ENCODE data around the gene FBN2. TPM values are rescaled to one million over a fixed set of nuclear protein-coding genes. Genes with fewer than 3 reads are reported as not detected.
A peak's percentile ranks its signal among the peaks of the same experiment; 100 is the strongest.

FBN2 gene
- total RNA-seq, 6 experiments from 2014 or later, result 174 to 272 (median 186) TPM

GRCh38 chr5:128534726-128535125 is 3.3 kb downstream of the FBN2 start:
- no peak overlapping the region for H3K27ac Mint-ChIP-seq
- peaks cover 53% of the 10 kb centered on the region for H3K4me1 Mint-ChIP-seq (ENCODE audit: low read depth)
- no peak for TF ChIP-seq CTCF (IDR thresholded peaks at IDR 0.05)
- peak overlapping the region; percentile 95 for H3K4me3 Mint-ChIP-seq
- peaks cover 31% of the 10 kb centered on the region for H3K36me3 Mint-ChIP-seq (ENCODE audit: low read depth)
- DNase-seq, result no peak
- H3K9me3 Mint-ChIP-seq, result peaks cover 6% of the 10 kb centered on the region; the same call in 1 of the 2 replicates
- H3K27me3 Mint-ChIP-seq (ENCODE audit: insufficient read depth), result no peaks in the 10 kb centered on the region

GRCh38 chr5:128532776-128533175 is 5.3 kb downstream of the FBN2 start:
- Mint-ChIP-seq H3K4me3 (no peak overlapping the region), H3K9me3 (peaks cover 6% of the 10 kb centered on the region; the same call in 1 of the 2 replicates), H3K36me3 (ENCODE audit: low read depth) (peaks cover 40% of the 10 kb centered on the region), H3K27ac (no peak overlapping the region), H3K27me3 (ENCODE audit: insufficient read depth) (no peaks in the 10 kb centered on the region), H3K4me1 (ENCODE audit: low read depth) (peaks cover 65% of the 10 kb centered on the region)
- no peak for TF ChIP-seq CTCF (IDR thresholded peaks at IDR 0.05)
- no peak for DNase-seq

- Mint-ChIP-seq H3K4me1 (ENCODE audit: low read depth) (peaks cover 70% of the 10 kb centered on the region), H3K27me3 (ENCODE audit: insufficient read depth) (no peaks in the 10 kb centered on the region), H3K36me3 (ENCODE audit: low read depth) (peaks cover 43% of the 10 kb centered on the region), H3K4me3 (no peak overlapping the region), H3K9me3 (peaks cover 6% of the 10 kb centered on the region; the same call in 1 of the 2 replicates), H3K27ac (no peak overlapping the region)
- DNase-seq, result no peak
- TF ChIP-seq CTCF (IDR thresholded peaks at IDR 0.05), result no peak
Measured at GRCh38 chr5:128532127-128532526, 5.9 kb downstream of the FBN2 start.

DNA sequence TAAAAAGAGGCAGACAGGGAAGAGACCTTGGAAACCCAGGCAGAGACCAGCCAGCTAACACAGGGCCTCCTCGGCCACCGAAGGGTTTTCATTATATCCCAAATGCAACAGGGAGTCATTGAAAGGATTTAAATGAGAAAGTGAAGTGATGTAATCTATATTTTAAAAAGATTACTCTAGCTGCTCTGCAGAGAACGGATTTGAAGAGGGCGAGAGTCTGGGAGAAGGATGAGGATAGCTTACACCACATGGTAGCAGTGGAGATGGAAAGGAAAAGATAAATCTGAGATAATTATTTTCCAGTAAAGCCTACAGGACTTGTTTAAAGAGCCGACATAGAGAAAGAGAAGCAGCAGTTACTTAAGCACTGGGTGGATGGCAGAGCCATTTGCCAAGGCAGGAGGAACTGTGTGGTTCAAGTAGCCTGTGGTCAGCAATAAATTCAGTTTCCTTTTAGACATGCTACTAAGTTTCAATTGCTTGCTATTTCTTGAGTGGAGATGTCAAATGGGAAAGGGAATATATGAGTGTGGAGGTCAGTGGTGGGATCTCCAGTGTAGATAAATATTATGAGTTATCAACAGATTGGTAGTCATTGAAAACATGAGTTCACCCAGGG is 9.3 kb downstream of the FBN2 start:
- Mint-ChIP-seq H3K36me3 (ENCODE audit: low read depth) (peaks cover 38% of the 10 kb centered on the region), H3K4me1 (ENCODE audit: low read depth) (peaks cover 49% of the 10 kb centered on the region; the same call in 1 of the 2 replicates), H3K27ac (no peak overlapping the region), H3K4me3 (no peak overlapping the region), H3K27me3 (ENCODE audit: insufficient read depth) (no peaks in the 10 kb centered on the region), H3K9me3 (no peaks in the 10 kb centered on the region; the same call in 1 of the 2 replicates)
- no peak for DNase-seq
- no peak for TF ChIP-seq CTCF (IDR thresholded peaks at IDR 0.05)

GRCh38 chr5:128528126-128528525 is 9.9 kb downstream of the FBN2 start:
- Mint-ChIP-seq H3K4me3 (no peak overlapping the region), H3K27me3 (ENCODE audit: insufficient read depth) (no peaks in the 10 kb centered on the region), H3K36me3 (ENCODE audit: low read depth) (peaks cover 42% of the 10 kb centered on the region), H3K4me1 (ENCODE audit: low read depth) (peaks cover 45% of the 10 kb centered on the region; the same call in 1 of the 2 replicates), H3K27ac (no peak overlapping the region), H3K9me3 (no peaks in the 10 kb centered on the region; the same call in 1 of the 2 replicates)
- TF ChIP-seq CTCF (IDR thresholded peaks at IDR 0.05), result no peak
- no peak for DNase-seq

Data from HFFc6 (cell line).